ENCODE results near the gene CPNE7.
A peak's percentile ranks its signal among the peaks of the same experiment; 100 is the strongest.
"Not testable (repeated sequence)": the region's sequence is repeated elsewhere in the genome, so short reads cannot be mapped to it uniquely, and the experiment has no call there.

Gene CPNE7

GRCh38 chr16:89621698-89622409, 46.3 kb downstream of the CPNE7 start:
- H3K27ac ChIP-seq (ENCODE audit: low read depth, low read length): no peak overlapping the region
- H3K4me1 ChIP-seq (ENCODE audit: control insufficient read depth in 1 of 2, insufficient read depth in 2 of 2, low read length in 2 of 2): peaks cover 8 to 13% of the 10 kb centered on the region in 2 donors
- no peaks in the 10 kb centered on the region for H3K36me3 ChIP-seq (ENCODE audit: control insufficient read depth in 1 of 2, insufficient read depth in 2 of 2, low read length in 2 of 2)
- no peak overlapping the region for H3K4me3 ChIP-seq (ENCODE audit: low read depth in 1 of 2, low read length in 2 of 2)
- H3K9me3 ChIP-seq (ENCODE audit: control insufficient read depth in 1 of 2, low read length in 2 of 2): no peaks in the 10 kb centered on the region
- peaks cover 0 to 2% of the 10 kb centered on the region in 2 donors for H3K27me3 ChIP-seq (ENCODE audit: control insufficient read depth in 1 of 2, insufficient read depth in 2 of 2, low read length in 2 of 2)
- no peak overlapping the region for H3K9ac ChIP-seq (ENCODE audit: low read depth in 1 of 2, low read length in 2 of 2)

DNA sequence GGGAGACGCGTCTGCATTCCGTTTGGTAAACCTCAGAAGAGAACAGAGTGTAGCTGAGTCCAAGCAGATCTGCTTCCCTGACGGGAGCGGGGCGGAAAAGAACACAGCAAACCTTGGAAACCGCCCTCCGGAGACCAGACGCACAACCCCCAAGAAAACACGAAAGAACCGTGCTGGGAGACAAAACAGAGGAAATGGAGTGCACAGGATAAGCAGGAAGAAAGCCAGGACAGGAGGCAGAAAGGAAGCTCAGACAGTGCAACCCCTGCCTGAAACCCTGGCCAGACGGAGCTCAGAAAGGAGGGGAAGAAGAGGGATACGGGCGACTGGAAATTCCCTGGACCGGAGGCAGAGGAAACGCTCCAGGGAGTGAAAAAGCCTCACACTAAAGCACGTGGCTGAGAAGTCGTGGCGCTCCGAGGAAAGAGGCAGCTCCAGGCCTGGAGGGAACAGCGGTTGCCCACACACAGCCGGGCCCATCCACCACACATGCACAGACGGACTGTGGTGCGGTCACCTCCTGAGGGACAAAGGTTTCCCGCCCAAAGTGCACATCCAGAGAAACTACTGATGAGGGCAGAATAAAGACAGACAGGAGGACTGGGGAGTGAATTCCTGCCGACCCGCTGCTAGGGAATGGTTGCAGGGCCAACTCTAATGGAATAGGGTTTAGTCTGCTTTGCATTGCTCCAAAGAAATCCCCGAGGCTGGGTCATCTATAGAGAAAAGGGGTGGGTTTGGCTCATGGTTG, 48.1 kb downstream of the CPNE7 start:
- Histone ChIP-seq H3K27ac (ENCODE audit: low read depth, low read length) (no peak overlapping the region), H3K4me1 (ENCODE audit: control insufficient read depth in 1 of 2, insufficient read depth in 2 of 2, low read length in 2 of 2) (peaks cover 8 to 13% of the 10 kb centered on the region in 2 donors), H3K27me3 (ENCODE audit: control insufficient read depth in 1 of 2, insufficient read depth in 2 of 2, low read length in 2 of 2) (peaks cover 0 to 2% of the 10 kb centered on the region in 2 donors), H3K36me3 (ENCODE audit: control insufficient read depth in 1 of 2, insufficient read depth in 2 of 2, low read length in 2 of 2) (no peaks in the 10 kb centered on the region), H3K9ac (ENCODE audit: low read depth in 1 of 2, low read length in 2 of 2) (no peak overlapping the region), H3K4me3 (ENCODE audit: low read depth in 1 of 2, low read length in 2 of 2) (no peak overlapping the region), H3K9me3 (ENCODE audit: control insufficient read depth in 1 of 2, low read length in 2 of 2) (no peaks in the 10 kb centered on the region)

DNA sequence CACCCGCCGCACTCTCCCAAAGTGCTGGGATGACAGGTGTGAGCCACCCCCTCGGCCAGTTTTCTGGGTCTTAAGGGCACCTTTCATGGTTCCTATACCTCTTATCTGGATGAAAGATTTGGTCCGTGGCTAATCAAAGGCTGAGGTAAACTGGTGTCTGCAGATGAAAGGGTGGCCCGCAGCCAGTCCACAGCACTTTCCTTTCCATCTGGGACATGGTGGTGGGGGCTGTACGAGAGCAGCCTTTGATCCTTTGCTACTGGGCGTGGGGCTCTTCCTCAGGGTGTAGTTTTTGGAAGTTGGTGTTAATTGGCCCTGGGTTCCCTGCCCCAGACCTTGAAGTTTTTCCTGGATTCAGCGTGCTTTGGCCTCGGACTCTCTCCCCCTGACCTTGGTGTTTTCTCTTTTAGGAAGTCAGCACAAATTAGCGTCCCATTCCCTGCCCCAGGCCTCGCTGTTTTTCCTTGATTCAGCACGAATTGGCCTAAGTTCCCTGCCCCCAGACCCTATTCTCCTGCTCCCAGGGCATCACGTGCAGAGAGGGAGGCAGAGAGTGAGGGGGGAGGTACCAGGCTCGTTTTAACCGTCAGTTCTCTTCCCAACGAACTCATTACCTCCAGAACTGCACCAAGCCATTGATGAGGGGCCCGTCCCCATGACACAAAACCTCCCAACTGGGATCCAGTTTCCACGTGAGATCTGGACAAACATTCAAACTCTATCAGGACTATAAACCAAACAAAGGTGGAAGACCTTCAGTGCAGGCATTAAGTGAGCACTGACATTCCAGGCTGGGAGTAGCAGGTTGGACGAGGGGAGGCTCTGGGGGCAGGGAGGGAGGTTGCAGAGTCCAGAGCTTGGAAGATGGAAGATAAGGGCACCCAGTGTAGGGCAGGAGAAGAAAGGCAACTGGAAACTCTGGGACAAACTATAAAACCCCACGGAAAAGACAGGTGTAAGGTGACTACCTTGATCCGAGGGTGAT, 49.5 kb downstream of the CPNE7 start:
- H3K27ac ChIP-seq (ENCODE audit: low read depth, low read length): no peak overlapping the region

GRCh38 chr16:89629827-89630610, 54.5 kb downstream of the CPNE7 start:
- H3K9me3 ChIP-seq (ENCODE audit: control insufficient read depth in 1 of 2, low read length in 2 of 2): no peaks in the 10 kb centered on the region
- peaks cover 0 to 4% of the 10 kb centered on the region in 2 donors for H3K27me3 ChIP-seq (ENCODE audit: control insufficient read depth in 1 of 2, insufficient read depth in 2 of 2, low read length in 2 of 2)
- no peak overlapping the region for H3K27ac ChIP-seq (ENCODE audit: low read depth, low read length)
- no peak overlapping the region for H3K9ac ChIP-seq (ENCODE audit: low read depth in 1 of 2, low read length in 2 of 2)
- H3K36me3 ChIP-seq (ENCODE audit: control insufficient read depth in 1 of 2, insufficient read depth in 2 of 2, low read length in 2 of 2): no peaks in the 10 kb centered on the region
- peaks cover 21 to 34% of the 10 kb centered on the region in 2 donors for H3K4me1 ChIP-seq (ENCODE audit: control insufficient read depth in 1 of 2, insufficient read depth in 2 of 2, low read length in 2 of 2)
- H3K4me3 ChIP-seq (ENCODE audit: low read depth in 1 of 2, low read length in 2 of 2): no peak overlapping the region

More for the DNA sequence above, 49.5 kb downstream of the CPNE7 start:
- H3K27me3 ChIP-seq (ENCODE audit: control insufficient read depth in 1 of 2, insufficient read depth in 2 of 2, low read length in 2 of 2): peaks cover 0 to 2% of the 10 kb centered on the region in 2 donors
- H3K36me3 ChIP-seq (ENCODE audit: control insufficient read depth in 1 of 2, insufficient read depth in 2 of 2, low read length in 2 of 2): no peaks in the 10 kb centered on the region
- no peaks in the 10 kb centered on the region for H3K9me3 ChIP-seq (ENCODE audit: control insufficient read depth in 1 of 2, low read length in 2 of 2)
- H3K4me1 ChIP-seq (ENCODE audit: control insufficient read depth in 1 of 2, insufficient read depth in 2 of 2, low read length in 2 of 2): peaks cover 8 to 13% of the 10 kb centered on the region in 2 donors
- no peak overlapping the region for H3K9ac ChIP-seq (ENCODE audit: low read depth in 1 of 2, low read length in 2 of 2)
- H3K4me3 ChIP-seq (ENCODE audit: low read depth in 1 of 2, low read length in 2 of 2): no peak overlapping the region

- H3K9me3 ChIP-seq (ENCODE audit: control insufficient read depth in 1 of 2, low read length in 2 of 2): no peaks in the 10 kb centered on the region
- H3K27ac ChIP-seq (ENCODE audit: low read depth, low read length): peak overlapping the region; percentile 32
- peaks cover 0 to 4% of the 10 kb centered on the region in 2 donors for H3K27me3 ChIP-seq (ENCODE audit: control insufficient read depth in 1 of 2, insufficient read depth in 2 of 2, low read length in 2 of 2)
- H3K36me3 ChIP-seq (ENCODE audit: control insufficient read depth in 1 of 2, insufficient read depth in 2 of 2, low read length in 2 of 2): peaks cover 0 to 4% of the 10 kb centered on the region in 2 donors
- H3K4me3 ChIP-seq (ENCODE audit: low read depth in 1 of 2, low read length in 2 of 2): no peak overlapping the region
- H3K4me1 ChIP-seq (ENCODE audit: control insufficient read depth in 1 of 2, insufficient read depth in 2 of 2, low read length in 2 of 2): peaks cover 14 to 24% of the 10 kb centered on the region in 2 donors
- peak overlapping the region in 1 of 2 donors; percentile 39 for H3K9ac ChIP-seq (ENCODE audit: low read depth in 1 of 2, low read length in 2 of 2)
Observed at GRCh38 chr16:89633064-89633631, 57.6 kb downstream of the CPNE7 start.

- not testable (repeated sequence) for H3K9me3 ChIP-seq (ENCODE audit: control insufficient read depth in 1 of 2, low read length in 2 of 2); H3K9ac ChIP-seq (ENCODE audit: low read depth in 1 of 2, low read length in 2 of 2); H3K36me3 ChIP-seq (ENCODE audit: control insufficient read depth in 1 of 2, insufficient read depth in 2 of 2, low read length in 2 of 2); H3K27me3 ChIP-seq (ENCODE audit: control insufficient read depth in 1 of 2, insufficient read depth in 2 of 2, low read length in 2 of 2); H3K4me3 ChIP-seq (ENCODE audit: low read depth in 1 of 2, low read length in 2 of 2); H3K27ac ChIP-seq (ENCODE audit: low read depth, low read length)
- peaks cover 14 to 24% of the 10 kb centered on the region in 2 donors for H3K4me1 ChIP-seq (ENCODE audit: control insufficient read depth in 1 of 2, insufficient read depth in 2 of 2, low read length in 2 of 2)
Observed at GRCh38 chr16:89634463-89635385, 59.2 kb downstream of the CPNE7 start.

DNA sequence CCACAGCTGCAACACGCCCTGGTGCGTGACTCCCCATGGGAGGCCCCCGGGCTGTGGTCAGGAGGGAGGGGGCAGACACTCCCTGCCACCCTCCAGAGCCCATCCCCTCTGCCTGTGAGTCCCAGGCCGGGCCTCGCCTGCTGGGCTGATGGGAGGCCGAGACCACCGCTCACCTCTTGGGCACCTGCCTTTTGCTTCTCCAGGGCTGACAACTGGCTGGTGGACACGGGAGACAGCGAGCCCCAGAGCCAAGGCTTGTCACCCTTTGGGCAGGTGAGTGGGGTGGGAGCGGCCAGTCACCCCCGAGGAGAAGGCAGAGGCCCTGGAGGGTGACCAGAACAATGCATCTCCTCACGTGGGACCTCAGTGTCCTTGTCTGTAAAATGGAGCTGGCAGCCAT, 61.1 kb downstream of the CPNE7 start:
- Histone ChIP-seq H3K4me1 (ENCODE audit: control insufficient read depth in 1 of 2, insufficient read depth in 2 of 2, low read length in 2 of 2) (peaks cover 9 to 15% of the 10 kb centered on the region in 2 donors), H3K27ac (ENCODE audit: low read depth, low read length) (no peak overlapping the region), H3K9ac (ENCODE audit: low read depth in 1 of 2, low read length in 2 of 2) (no peak overlapping the region), H3K27me3 (ENCODE audit: control insufficient read depth in 1 of 2, insufficient read depth in 2 of 2, low read length in 2 of 2) (peaks cover 0 to 4% of the 10 kb centered on the region in 2 donors), H3K4me3 (ENCODE audit: low read depth in 1 of 2, low read length in 2 of 2) (no peak overlapping the region), H3K9me3 (ENCODE audit: control insufficient read depth in 1 of 2, low read length in 2 of 2) (no peaks in the 10 kb centered on the region), H3K36me3 (ENCODE audit: control insufficient read depth in 1 of 2, insufficient read depth in 2 of 2, low read length in 2 of 2) (peaks cover 0 to 4% of the 10 kb centered on the region in 2 donors)

GRCh38 chr16:89637379-89637778, 61.8 kb downstream of the CPNE7 start:
- Histone ChIP-seq H3K27ac (ENCODE audit: low read depth, low read length) (no peak overlapping the region), H3K27me3 (ENCODE audit: control insufficient read depth in 1 of 2, insufficient read depth in 2 of 2, low read length in 2 of 2) (peaks cover 0 to 4% of the 10 kb centered on the region in 2 donors), H3K4me1 (ENCODE audit: control insufficient read depth in 1 of 2, insufficient read depth in 2 of 2, low read length in 2 of 2) (peaks cover 6 to 13% of the 10 kb centered on the region in 2 donors), H3K9me3 (ENCODE audit: control insufficient read depth in 1 of 2, low read length in 2 of 2) (no peaks in the 10 kb centered on the region), H3K36me3 (ENCODE audit: control insufficient read depth in 1 of 2, insufficient read depth in 2 of 2, low read length in 2 of 2) (peaks cover 0 to 4% of the 10 kb centered on the region in 2 donors), H3K9ac (ENCODE audit: low read depth in 1 of 2, low read length in 2 of 2) (no peak overlapping the region), H3K4me3 (ENCODE audit: low read depth in 1 of 2, low read length in 2 of 2) (no peak overlapping the region)
